Stimulated activated CD8-positive, alpha-beta memory T cell treated with anti-CD3 and anti-CD28 coated beads, Interleukin-15, amount 100 ng/mL, for 1 hour (primary cell): Measurements from ENCODE around the gene STKLD1.

Experiments
- DNase-seq: peaks from one replicate; pipeline ENCODE4 v3.0.0-alpha.2; 2020; ENCODE audit warnings: low read depth

STKLD1 gene

GRCh38 chr9:133345596-133345995 lies 30.6 kb upstream of the STKLD1 start:
- no peak for DNase-seq

DNA sequence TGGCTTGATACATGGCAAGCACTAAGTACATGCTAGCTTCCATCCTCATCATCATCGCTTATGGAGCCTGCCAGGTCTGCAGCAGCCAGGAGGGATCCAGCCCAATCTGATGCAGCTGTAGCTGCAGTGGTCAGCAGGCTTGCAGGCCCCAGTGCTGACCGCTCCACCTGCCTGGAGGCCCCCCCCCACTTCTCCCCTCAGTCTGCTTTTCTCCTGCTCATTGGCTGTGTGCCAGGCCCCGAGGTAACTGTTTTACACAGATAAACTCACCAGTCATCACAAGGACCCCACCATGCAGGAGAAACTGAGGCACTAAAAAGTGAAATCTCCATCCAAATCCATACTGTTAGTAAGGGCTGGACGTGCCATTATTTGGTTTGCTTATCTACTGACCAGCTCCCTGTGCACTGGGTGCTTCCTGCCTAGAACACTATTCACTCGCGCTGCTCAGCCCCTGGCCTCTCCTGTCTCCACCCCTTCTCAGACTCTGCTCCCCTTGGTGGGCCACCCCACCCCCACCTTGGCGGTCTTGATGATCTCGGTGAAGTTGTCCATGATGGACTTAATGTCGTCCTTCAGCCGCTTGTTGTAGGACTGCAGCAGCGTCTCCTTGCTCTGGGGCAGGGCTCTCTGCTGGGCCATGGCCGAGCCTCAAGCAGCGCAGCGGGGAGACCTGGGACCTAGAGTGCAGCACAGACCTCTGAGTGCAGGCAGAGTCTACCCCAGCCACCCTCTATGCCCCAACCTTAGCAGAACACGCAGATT lies 30.0 kb upstream of the STKLD1 start:
- no peak for DNase-seq

- no peak for DNase-seq
Observed at GRCh38 chr9:133347515-133347984, 28.6 kb upstream of the STKLD1 start.

DNA sequence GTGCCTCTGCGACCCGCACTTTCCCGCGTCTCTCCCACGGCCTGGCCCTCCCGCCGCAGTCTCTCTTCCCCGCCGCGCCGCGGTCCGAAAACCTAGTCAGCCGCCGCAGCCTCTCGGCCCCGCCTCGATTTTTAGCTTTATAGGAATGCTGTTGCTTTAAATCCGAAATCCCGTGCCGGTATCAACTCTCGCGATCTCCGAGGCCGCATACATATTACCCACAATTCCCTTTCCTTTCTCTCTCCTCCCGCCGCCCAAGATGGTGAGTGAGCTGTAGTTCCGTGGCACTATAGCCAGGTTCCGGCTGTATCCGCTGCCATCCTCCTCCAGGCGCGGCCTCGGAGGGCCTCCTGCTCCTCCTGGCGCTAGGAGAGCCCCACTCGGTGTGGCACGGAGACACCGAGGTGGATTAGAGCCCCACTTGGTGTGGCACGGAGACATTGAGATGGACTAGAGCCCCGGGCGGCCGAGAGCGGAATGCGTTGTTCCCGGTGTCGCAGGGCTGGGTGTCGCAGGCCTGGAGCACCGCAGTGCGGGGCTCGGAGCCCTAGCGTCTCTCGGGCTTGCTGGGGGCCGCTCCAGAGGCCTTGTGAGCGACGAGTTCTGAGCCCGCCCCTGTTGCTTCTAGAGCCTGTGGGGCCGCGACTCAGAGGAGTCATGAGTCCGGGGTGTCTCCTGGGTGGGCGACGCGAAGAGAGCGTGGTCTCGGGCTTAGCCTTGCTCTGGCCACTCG lies 28.0 kb upstream of the STKLD1 start, which contains the start of the genes MED22 and RPL7A:
Gene MED22 (minus strand): TSS at position 147 of the 733 bp plus-strand sequence. CDS start 1,469 bp downstream, outside the sequence.
Gene RPL7A (plus strand): TSS at position 234 of the 733 bp plus-strand sequence. CDS start 26 bp downstream, at position 260.
- DNase-seq, result peak; percentile 82

DNA sequence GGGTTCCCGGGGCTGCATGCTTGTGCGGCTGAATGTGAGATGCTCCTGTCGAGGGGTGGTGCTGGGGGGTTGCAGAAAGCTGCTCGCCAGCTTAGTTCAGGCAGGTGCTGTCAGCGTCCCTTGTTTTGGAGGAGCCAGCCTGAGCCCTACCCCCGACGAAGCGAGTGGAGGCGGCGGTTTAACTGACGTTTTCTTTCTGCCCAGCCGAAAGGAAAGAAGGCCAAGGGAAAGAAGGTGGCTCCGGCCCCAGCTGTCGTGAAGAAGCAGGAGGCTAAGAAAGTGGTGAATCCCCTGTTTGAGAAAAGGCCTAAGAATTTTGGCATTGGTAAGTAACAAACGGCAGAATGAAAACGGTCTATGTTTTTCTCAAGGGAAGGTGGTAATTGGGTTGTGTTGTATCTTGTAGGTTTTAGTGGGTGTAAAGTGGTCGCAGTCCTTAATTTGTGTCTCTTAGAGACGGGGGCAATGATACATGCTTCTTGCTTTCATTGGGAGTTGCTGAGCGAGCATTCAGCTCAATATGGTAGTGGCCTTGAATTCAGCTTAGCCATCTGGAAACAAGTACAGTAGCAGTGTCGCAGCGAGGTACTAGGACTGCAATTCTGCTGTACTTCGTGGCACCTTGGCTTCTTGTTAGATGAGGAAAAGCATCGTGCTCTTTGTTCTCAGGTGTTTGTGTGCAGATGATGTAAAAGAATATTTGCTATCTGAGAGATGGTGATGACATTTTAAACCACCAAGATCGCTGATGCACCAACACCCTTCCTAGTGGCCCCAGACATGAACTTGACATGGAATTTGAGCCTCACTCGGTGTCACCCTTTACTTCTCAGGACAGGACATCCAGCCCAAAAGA lies 27.2 kb upstream of the STKLD1 start:
- no peak for DNase-seq

DNA sequence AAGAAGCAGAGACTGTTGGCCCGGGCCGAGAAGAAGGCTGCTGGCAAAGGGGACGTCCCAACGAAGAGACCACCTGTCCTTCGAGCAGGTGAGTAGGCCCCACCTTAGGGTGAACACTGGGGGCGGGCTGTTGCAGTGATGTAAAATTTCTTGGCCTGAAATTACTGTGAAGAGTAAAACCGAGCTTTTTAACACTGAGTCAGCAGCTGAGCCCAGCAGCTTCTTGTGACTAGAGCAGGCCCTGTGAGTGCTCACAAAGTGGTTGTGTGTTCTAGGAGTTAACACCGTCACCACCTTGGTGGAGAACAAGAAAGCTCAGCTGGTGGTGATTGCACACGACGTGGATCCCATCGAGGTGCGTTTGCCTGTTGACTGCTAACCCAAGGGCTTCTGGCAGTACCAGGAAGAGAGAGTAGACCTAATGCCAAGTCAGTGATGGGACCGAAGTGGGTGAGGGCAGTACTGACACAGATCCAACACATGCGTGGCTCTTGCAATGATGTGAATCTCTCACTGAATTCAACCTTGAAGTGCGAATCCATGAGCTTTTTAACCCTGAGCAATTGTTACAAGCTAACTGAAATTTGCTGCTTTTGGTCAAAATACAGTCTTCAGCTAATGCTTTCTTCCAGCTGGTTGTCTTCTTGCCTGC lies 26.1 kb upstream of the STKLD1 start:
- DNase-seq, result no peak

DNA sequence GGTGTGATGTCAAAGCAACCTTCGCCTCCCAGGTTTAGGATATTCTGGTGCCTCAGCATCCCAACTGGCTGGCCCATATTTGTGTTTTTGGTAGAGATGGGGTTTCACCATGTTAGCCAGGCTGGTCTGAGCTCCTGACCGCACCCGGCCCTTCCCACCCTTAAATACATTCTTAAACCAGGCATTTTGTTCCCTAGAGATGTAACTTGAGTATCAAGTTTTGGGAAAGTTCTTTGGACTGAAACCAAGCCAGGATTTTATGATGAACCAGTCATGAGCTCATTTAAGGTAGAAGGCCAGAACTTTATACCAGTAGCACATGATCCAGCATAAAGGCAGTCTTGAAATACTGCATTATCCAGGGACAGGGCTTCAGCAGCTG lies 24.6 kb upstream of the STKLD1 start:
- DNase-seq, result no peak

- DNase-seq, result no peak
Observed at GRCh38 chr9:133351908-133352634, 24.1 kb upstream of the STKLD1 start.

GRCh38 chr9:133352635-133353340 lies 23.4 kb upstream of the STKLD1 start:
- no peak for DNase-seq

DNA sequence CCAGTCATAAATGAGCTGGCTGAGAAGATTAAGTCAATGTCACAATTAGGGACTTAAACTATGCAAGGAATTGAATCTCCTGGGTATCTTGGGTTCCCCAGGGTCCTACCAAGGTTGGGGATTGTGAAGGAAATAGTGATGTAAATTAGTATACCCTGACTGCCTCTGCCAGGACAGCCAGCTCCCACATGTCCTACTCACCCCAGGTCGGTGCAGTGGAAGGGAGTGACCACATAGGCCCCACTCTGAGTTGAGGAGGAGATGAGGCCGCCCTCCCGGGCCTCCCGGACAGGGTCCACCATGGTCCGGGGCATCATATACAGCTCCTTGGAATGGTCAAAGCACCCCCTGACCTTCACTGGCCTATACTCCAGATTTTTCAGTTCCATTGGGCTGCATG lies 22.6 kb upstream of the STKLD1 start:
- DNase-seq, result no peak

GRCh38 chr9:133354766-133355165 lies 21.4 kb upstream of the STKLD1 start:
- DNase-seq, result no peak

- no peak for DNase-seq
Observed at GRCh38 chr9:133355881-133356357, 20.2 kb upstream of the STKLD1 start.

GRCh38 chr9:133356391-133357091 lies 19.6 kb upstream of the STKLD1 start, which contains the start of the genes SURF1 and SURF2:
Gene SURF1, minus strand, starts transcription at chr9:133356487. Its CDS starts 34 bp downstream, at chr9:133356453.
Gene SURF2, plus strand, starts transcription at chr9:133356550. Its CDS starts 43 bp downstream, at chr9:133356593.
- peak; percentile 75 for DNase-seq

DNA sequence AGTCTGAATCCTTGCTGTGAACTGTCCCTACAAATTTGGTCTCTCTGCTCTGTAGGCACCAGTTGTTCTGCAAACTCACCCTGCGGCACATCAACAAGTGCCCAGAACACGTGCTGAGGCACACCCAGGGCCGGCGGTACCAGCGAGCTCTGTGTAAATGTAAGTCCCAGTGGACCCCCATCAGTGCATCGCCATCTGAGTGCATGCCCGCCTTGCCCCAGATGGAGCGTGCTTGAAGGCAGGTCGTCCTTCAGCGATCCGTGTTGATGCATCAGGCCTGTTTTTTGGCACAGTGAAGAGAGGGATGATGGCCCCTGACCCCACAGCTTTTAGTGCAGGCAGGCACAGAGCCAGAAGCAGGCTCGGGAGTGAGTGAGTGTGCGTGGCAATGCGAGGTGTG lies 18.5 kb upstream of the STKLD1 start:
- no peak for DNase-seq

GRCh38 chr9:133359399-133360175 lies 16.6 kb upstream of the STKLD1 start:
- no peak for DNase-seq

DNA sequence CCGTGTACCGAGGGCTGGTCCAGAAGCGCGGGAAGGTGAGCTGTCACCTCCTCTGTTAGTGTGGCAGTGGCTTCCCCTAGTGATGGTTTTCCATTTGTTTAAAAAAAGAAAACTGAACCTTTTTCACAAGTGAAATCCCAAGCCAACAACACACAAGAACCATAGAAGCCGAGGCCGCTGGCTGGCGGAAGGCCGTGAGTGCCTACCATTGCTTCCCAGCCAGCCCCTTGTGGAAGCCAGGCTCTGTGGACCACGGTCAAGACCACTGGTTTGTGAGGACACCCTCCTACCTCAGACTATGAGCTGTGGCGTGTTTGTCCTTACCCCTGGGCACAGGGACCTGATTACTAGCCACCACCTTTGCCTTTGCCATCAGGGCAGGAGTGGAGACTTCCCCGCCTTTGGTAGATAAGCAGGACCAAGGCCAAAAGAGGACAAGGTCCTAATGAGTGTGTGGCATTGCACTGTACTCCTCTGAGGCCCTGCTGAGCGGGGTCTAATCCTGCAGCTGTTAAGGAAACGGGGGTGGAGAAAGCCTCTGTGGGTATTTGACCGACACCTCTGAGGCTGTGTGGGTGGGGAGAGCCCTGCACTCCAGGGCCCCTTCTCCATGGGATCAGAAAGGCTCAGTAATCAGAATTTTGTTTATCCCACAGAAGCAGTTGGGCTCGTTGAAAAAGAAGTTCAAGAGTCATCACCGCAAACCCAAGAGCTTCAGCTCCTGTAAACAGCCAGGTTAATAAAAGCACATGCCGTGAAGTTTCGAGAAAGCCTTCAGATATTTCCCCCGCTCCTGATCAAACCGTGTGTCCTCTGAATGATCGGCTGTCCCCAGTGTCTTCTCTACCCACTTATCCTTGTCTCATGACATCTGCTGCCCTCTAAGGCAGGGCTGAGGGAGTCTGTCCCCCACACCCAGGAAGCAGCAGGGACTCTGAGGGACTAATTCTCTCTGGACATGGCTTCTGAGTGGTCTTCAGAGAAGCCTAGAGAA lies 15.5 kb upstream of the STKLD1 start:
- DNase-seq, result no peak

- DNase-seq, result no peak
Observed at GRCh38 chr9:133361507-133362092, 14.6 kb upstream of the STKLD1 start.
